DND-41 (cell line): ENCODE results near the gene CTLA4.

Source experiments
- CTCF ChIP-seq: IDR thresholded peaks from 2 replicates; pipeline ENCODE4 v1.5.1; 2012; ENCODE audit warnings: borderline replicate concordance, low read length, moderate library complexity, mild to moderate bottlenecking; ENCODE audit not compliant: poor library complexity, severe bottlenecking; ENCODE audit errors: extremely low read depth
- EZH2 ChIP-seq: IDR thresholded peaks from 3 replicates; pipeline ENCODE4 v1.6.1; 2012; ENCODE audit warnings: borderline replicate concordance, low read depth, mild to moderate bottlenecking, moderate library complexity, low read length, inconsistent platforms; ENCODE audit not compliant: severe bottlenecking

DNA sequence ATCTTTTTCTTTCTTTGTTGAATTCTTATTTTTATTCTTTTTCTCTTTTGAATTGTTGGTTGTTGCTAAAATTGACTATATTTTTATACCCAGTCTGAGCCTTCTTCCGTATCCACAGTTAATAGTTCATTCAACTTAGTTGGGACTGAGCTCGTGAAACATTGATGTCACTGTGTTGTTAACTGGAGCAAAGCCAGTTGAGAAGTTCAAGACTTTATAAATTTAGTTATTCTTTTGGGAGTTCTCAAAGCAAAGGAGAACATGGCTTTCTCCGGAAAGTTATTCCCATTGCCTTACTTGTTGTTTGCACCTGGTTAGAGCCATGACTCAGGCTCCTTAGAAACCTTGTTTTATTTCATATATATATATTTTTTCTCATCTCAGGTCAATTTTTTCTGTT lies 8.8 kb downstream of the CTLA4 start:
- TF ChIP-seq CTCF (no peak), EZH2 (no peak)
